GM12891 (cell line): ENCODE results near the gene TCN2.

Experiments used
- PAX5 ChIP-seq: IDR thresholded peaks from 2 replicates; pipeline ENCODE4 v1.6.1; 2011; ENCODE audit warnings: low read length, moderate library complexity, mild to moderate bottlenecking; ENCODE audit not compliant: insufficient read depth, severe bottlenecking
- POLR2A ChIP-seq: IDR thresholded peaks from 2 replicates; pipeline ENCODE4 v1.6.1; 2011; ENCODE audit warnings: low read depth, low read length, control low read depth
- POLR2AphosphoS5 ChIP-seq: IDR thresholded peaks from 2 replicates; pipeline ENCODE4 v1.6.1; 2011; ENCODE audit warnings: low read depth, low read length, control low read depth
- POU2F2 ChIP-seq: IDR thresholded peaks from 2 replicates; pipeline ENCODE4 v1.6.1; 2011; ENCODE audit warnings: low read depth, mild to moderate bottlenecking, control low read depth, low read length, moderate library complexity
- SPI1 ChIP-seq: IDR thresholded peaks from 2 replicates; pipeline ENCODE4 v1.6.1; 2011; ENCODE audit warnings: low read depth, low read length, control low read depth
- TAF1 ChIP-seq: IDR thresholded peaks from 2 replicates; pipeline ENCODE4 v1.6.1; 2011; ENCODE audit warnings: low read depth, low read length, control low read depth

- TF ChIP-seq POLR2AphosphoS5 (no peak), SPI1 (no peak), POLR2A (no peak), TAF1 (no peak), POU2F2 (no peak), PAX5 (no peak)
Measured at GRCh38 chr22:30602049-30602448, 4.9 kb upstream of the TCN2 start.
